AG09319 (cell line): ENCODE results near the gene GPAT2.
"Not testable (repeated sequence)": the region's sequence is repeated elsewhere in the genome, so short reads cannot be mapped to it uniquely, and the experiment has no call there.

ENCODE experiments used
- DNase-seq: peaks from one replicate; pipeline ENCODE4 v3.0.0-alpha.2; 2010; ENCODE audit warnings: low read depth; ENCODE audit errors: extremely low read depth
- CTCF ChIP-seq: IDR thresholded peaks from 2 replicates; pipeline ENCODE4 v1.5.1; 2011; ENCODE audit warnings: low read depth, mild to moderate bottlenecking, inconsistent platforms, low read length, moderate library complexity

Gene GPAT2

GRCh38 chr2:96006248-96006647 lies 28.5 kb downstream of the GPAT2 start:
- DNase-seq: not testable (repeated sequence)

DNA sequence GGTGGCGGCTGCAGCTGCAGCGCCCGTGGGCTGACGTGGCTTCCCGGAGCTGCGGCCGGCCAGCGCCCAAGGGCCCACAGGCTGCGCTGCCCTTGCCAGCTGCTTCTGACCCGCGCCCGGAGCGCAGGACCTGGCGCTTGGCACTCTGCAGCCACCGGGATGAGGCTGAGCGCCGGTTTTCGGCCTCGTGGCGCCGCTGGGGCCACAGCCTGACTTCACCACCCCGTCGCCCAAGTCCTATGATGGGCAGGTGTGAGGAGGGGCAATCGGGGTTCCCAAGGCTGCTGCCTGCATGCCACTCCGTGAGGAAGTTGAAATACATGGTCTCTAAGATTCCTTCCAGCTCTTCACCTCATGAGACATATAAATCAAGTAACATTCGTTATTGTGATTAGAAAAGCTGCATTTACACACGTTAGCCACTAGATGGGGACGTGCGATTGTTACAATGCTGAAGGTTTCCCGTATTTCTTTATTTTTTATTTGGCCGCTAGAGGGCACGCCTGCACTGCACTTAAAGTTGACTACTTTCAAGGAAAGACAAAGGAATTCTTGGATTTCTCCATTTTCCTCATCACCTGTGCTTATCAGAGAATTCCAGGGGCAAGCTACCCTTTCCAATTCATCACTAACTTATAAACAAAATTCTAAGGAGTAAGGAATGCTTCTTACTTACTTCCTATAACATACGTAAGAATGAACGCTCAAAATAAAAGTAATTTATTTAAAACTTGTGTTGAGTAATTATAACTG lies 42.0 kb downstream of the GPAT2 start:
- not testable (repeated sequence) for DNase-seq

DNA sequence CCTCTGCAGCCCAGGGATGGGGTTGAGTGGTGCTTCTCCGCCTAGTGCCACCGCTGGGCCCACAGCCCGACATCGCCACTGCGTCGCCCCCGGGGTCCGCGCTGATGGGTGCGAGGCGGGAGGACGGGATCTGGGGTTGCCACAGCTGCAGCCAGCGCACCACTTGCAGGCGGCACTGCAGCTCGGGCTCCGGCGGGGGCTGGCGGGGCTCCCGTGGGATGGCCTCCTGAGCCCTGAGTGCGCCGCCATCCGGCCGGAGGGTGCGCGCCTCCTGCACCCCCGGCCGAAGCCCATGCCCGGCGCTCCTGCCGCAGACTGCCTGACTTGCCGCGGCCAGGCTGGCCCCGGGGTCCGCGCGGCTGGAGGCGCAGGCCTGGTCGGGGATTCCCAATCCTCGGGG lies 42.6 kb downstream of the GPAT2 start:
- not testable (repeated sequence) for DNase-seq

More for the DNA sequence above, 42.0 kb downstream of the GPAT2 start:
- peak; percentile 59 for TF ChIP-seq CTCF

DNA sequence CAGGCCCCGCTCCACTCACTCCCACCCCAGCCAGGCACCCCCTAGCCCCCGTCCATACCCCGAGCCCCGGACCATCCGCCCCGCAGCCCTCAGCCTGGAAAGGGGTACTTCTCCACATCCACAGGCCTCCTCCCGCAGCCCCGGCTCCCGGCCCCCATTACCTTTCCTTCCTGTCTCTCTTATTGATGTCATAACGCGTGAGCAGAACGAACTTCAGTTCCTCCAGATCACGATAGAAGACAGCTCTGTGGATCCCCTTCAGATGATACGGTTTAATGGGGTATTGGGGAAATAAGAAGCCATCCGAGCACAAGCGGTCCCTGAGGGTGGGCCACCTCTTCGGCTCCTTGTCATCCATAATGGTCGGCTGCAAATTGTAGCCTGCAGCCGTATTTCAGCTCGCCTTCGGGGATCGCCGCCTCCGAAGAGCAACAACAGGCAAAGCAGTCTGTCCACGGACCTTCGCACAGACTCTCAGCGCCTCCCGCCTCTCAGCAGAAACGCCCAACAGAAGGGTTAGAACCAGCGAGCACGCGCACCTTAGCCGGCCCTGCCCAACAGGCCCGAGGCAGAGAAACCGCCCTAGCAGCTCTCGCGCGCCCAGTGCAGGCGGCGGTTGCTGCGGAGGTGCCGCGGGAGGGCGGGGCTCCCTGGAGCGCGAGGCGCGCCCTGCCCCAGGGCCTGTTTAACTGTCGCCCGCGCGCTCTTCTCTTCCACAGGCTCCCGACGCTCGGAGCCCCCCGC lies 43.2 kb downstream of the GPAT2 start, which contains the start of gene ANKRD36C:
ANKRD36C (minus strand) TSS at position 474 of the 744 bp plus-strand sequence; CDS start at position 358, 116 bp downstream.
- DNase-seq: not testable (repeated sequence)

GRCh38 chr2:95990884-95991283 lies 43.8 kb downstream of the GPAT2 start:
- DNase-seq: not testable (repeated sequence)
